H1 (cell line): ENCODE results near the gene KCNK3. TPM values are rescaled to one million over a fixed set of nuclear protein-coding genes. Genes with fewer than 3 reads are reported as not detected.
"Not testable (repeated sequence)": the region's sequence is repeated elsewhere in the genome, so short reads cannot be mapped to it uniquely, and the experiment has no call there.

Source experiments
- CTCF ChIA-PET: fragments of 300-600 bp; sonication (Branson Sonifier 250); formaldehyde crosslinking; loops from one replicate; lab custom pipeline; 2021; ENCODE audit not compliant: partially characterized antibody; lab: Charles Lee
- POLR2A ChIA-PET: fragments of 300-600 bp; sonication (Branson Sonifier 250); formaldehyde crosslinking; loops from one replicate; lab custom pipeline; 2021; ENCODE audit warnings: inconsistent platforms; ENCODE audit not compliant: partially characterized antibody; lab: Charles Lee
- DNase-seq, 2 experiments: peaks; one replicate each; pipeline versions ENCODE4 v3.0.0 to v3.0.0-alpha.2; 2010 to 2022; ENCODE audit warnings: low spot score in 2 of 2, low read depth in 1 of 2, mixed read lengths in 1 of 2
- FAIRE-seq: peaks from 2 replicates; lab custom pipeline; 2011; peaks lifted over from hg19 to GRCh38; lab: Jason Lieb, UNC
- H2AFZ ChIP-seq: 2 replicates; pipeline ENCODE4 v1.8.1; 2012; ENCODE audit warnings: low read length, inconsistent platforms
- H2AK5ac ChIP-seq: 2 replicates; pipeline ENCODE4 v1.6.1; 2013; ENCODE audit warnings: low read depth, low read length
- H2BK120ac ChIP-seq: replicated peaks from 2 replicates; pipeline ENCODE3; 2013; ENCODE audit warnings: low read depth, low read length, inconsistent platforms
- H2BK12ac ChIP-seq: 2 replicates; pipeline ENCODE4 v1.6.1; 2013; ENCODE audit warnings: low read depth, low read length
- H2BK15ac ChIP-seq: 2 replicates; pipeline ENCODE4 v1.6.1; 2013; ENCODE audit warnings: low read length
- H2BK20ac ChIP-seq: 2 replicates; pipeline ENCODE4 v1.6.1; 2013; ENCODE audit warnings: low read length
- H2BK5ac ChIP-seq: 2 replicates; pipeline ENCODE4 v1.6.1; 2013; ENCODE audit warnings: low read depth, low read length
- H3K14ac ChIP-seq: 2 replicates; pipeline ENCODE4 v1.6.1; 2013; ENCODE audit warnings: inconsistent platforms; ENCODE audit not compliant: insufficient read length
- H3K18ac ChIP-seq: 2 replicates; pipeline ENCODE4 v1.6.1; 2013; ENCODE audit warnings: low read length; ENCODE audit errors: extremely low read depth
- H3K23ac ChIP-seq: 2 replicates; pipeline ENCODE4 v1.6.1; 2013; ENCODE audit warnings: inconsistent platforms; ENCODE audit not compliant: insufficient read length
- H3K23me2 ChIP-seq: 2 replicates; pipeline ENCODE4 v1.6.1; 2013; ENCODE audit warnings: low read depth, low read length
- H3K27ac ChIP-seq: 2 replicates; pipeline ENCODE4 v1.6.1; 2011; ENCODE audit warnings: low read depth, low read length, inconsistent platforms
- H3K27me3 ChIP-seq, 4 experiments: replicated peaks in 1 of 4; 1 replicate in 1 of 4; 2 replicates in 3 of 4; pipeline versions ENCODE4 v1.6.1 to v1.8.1; 2011 to 2013; ENCODE audit warnings: low read length in 3 of 4, mild to moderate bottlenecking in 3 of 4, inconsistent platforms in 2 of 4, mixed read lengths in 2 of 4, moderate library complexity in 1 of 4; ENCODE audit not compliant: control insufficient read depth in 3 of 4, insufficient read depth in 3 of 4; ENCODE audit errors: extremely low read depth in 1 of 4
- H3K36me3 ChIP-seq, 4 experiments: 2 replicates each; pipeline versions ENCODE4 v1.6.1 to v1.8.1; 2011 to 2013; ENCODE audit warnings: mild to moderate bottlenecking in 4 of 4, low read length in 3 of 4, moderate library complexity in 2 of 4, control low read depth in 1 of 4, inconsistent platforms in 1 of 4; ENCODE audit not compliant: insufficient read depth in 4 of 4, control insufficient read depth in 2 of 4
- H3K4ac ChIP-seq: replicated peaks from 2 replicates; pipeline ENCODE3; 2013; ENCODE audit warnings: low read length, low read depth, mixed read lengths, inconsistent platforms; ENCODE audit not compliant: insufficient read length
- H3K4me1 ChIP-seq, 4 experiments: replicated peaks in 1 of 4; 1 replicate in 1 of 4; 2 replicates in 3 of 4; pipeline versions ENCODE4 v1.6.1 to v1.8.1; 2011 to 2013; ENCODE audit warnings: low read length in 3 of 4, inconsistent platforms in 2 of 4, mixed read lengths in 1 of 4; ENCODE audit not compliant: insufficient read depth in 4 of 4, control insufficient read depth in 3 of 4
- H3K4me2 ChIP-seq, 2 experiments: 2 replicates each; pipeline versions ENCODE4 v1.6.1 to v1.8.1; 2011 to 2013; ENCODE audit warnings: low read depth in 2 of 2, low read length in 2 of 2, control low read depth in 1 of 2, inconsistent platforms in 1 of 2, mild to moderate bottlenecking in 1 of 2; ENCODE audit not compliant: insufficient read depth in 1 of 2
- H3K4me3 ChIP-seq, 4 experiments: fragments of 200-600, 300-600 bp in 1 of 4; sonication (generic), shearing (Covaris generic), sonication (Bioruptor Twin) in 1 of 4; 2 replicates each; pipeline versions ENCODE4 v1.5.1 to v1.8.1; 2011 to 2016; ENCODE audit warnings: low read length in 4 of 4, low read depth in 3 of 4, control low read depth in 2 of 4, inconsistent platforms in 2 of 4, mild to moderate bottlenecking in 2 of 4, mixed read lengths in 1 of 4, moderate library complexity in 1 of 4; ENCODE audit not compliant: insufficient read depth in 2 of 4; ENCODE audit errors: extremely low read depth in 1 of 4
- H3K56ac ChIP-seq: replicated peaks from 2 replicates; pipeline ENCODE3; 2013; ENCODE audit warnings: low read depth, mild to moderate bottlenecking, mixed read lengths, low read length, inconsistent platforms; ENCODE audit not compliant: insufficient read length
- H3K79me1 ChIP-seq: 2 replicates; pipeline ENCODE4 v1.6.1; 2013; ENCODE audit warnings: low read depth, low read length, control low read depth
- H3K79me2 ChIP-seq, 2 experiments: 2 replicates each; pipeline versions ENCODE4 v1.6.1 to v1.8.1; 2012 to 2013; ENCODE audit warnings: low read length in 2 of 2, mild to moderate bottlenecking in 2 of 2, inconsistent platforms in 1 of 2; ENCODE audit not compliant: insufficient read depth in 2 of 2, control insufficient read depth in 1 of 2
- H3K9ac ChIP-seq, 4 experiments: replicated peaks in 1 of 4; 1 replicate in 1 of 4; 2 replicates in 3 of 4; pipeline versions ENCODE4 v1.6.1 to v1.8.1; 2011 to 2013; ENCODE audit warnings: low read depth in 3 of 4, low read length in 3 of 4, control low read depth in 2 of 4, mild to moderate bottlenecking in 2 of 4, moderate library complexity in 2 of 4, inconsistent platforms in 1 of 4; ENCODE audit errors: extremely low read depth in 1 of 4
- H3K9me3 ChIP-seq, 2 experiments: 2 replicates each; pipeline versions ENCODE4 v1.6.1 to v1.8.1; 2012 to 2013; ENCODE audit warnings: mild to moderate bottlenecking in 2 of 2, moderate library complexity in 2 of 2, control low read depth in 1 of 2, inconsistent platforms in 1 of 2, low read depth in 1 of 2, low read length in 1 of 2, mixed read lengths in 1 of 2; ENCODE audit not compliant: insufficient read depth in 2 of 2
- H4K20me1 ChIP-seq, 2 experiments: replicated peaks in 1 of 2; 2 replicates each; pipeline versions ENCODE3 to v1.8.1; 2011 to 2013; ENCODE audit warnings: inconsistent platforms in 2 of 2, low read length in 2 of 2, mild to moderate bottlenecking in 1 of 2; ENCODE audit not compliant: insufficient read depth in 2 of 2, control insufficient read depth in 1 of 2
- H4K5ac ChIP-seq: 2 replicates; pipeline ENCODE4 v1.6.1; 2013; ENCODE audit warnings: low read length, low read depth, mixed read lengths, inconsistent platforms; ENCODE audit not compliant: insufficient read length
- H4K8ac ChIP-seq: 2 replicates; pipeline ENCODE4 v1.8.0; 2013; ENCODE audit warnings: mild to moderate bottlenecking, moderate library complexity, low read length, inconsistent platforms; ENCODE audit not compliant: insufficient read depth; ENCODE audit errors: extremely low read depth
- H4K91ac ChIP-seq: replicated peaks from 2 replicates; pipeline ENCODE3; 2013; ENCODE audit warnings: low read length, mixed read lengths, inconsistent platforms; ENCODE audit not compliant: insufficient read length
- ASH2L ChIP-seq: fragments of 200-600, 300-600 bp; sonication (generic); IDR thresholded peaks from one replicate; pipeline ENCODE4 v1.7.1; 2017; ENCODE audit warnings: low read length
- BCL11A ChIP-seq, 2 experiments: IDR thresholded peaks; one replicate each; pipeline ENCODE4 v1.6.1; 2011; ENCODE audit warnings: low read depth in 2 of 2, low read length in 2 of 2, mild to moderate bottlenecking in 2 of 2
- JUND ChIP-seq: IDR thresholded peaks from 2 replicates; pipeline ENCODE4 v1.6.1; 2011; ENCODE audit warnings: mild to moderate bottlenecking, improper control_type of control experiment, low read length
- NANOG ChIP-seq: IDR thresholded peaks from 2 replicates; pipeline ENCODE4 v1.6.1; 2011; ENCODE audit warnings: low read length, low read depth, mild to moderate bottlenecking, inconsistent platforms; ENCODE audit not compliant: insufficient read depth, poor library complexity, severe bottlenecking
- POLR2A ChIP-seq, 2 experiments: IDR thresholded peaks; 1 replicate in 1 of 2; 2 replicates in 1 of 2; pipeline ENCODE4 v1.6.1; 2011; ENCODE audit warnings: low read depth in 2 of 2, low read length in 2 of 2, mild to moderate bottlenecking in 2 of 2; ENCODE audit errors: control extremely low read depth in 1 of 2
- POLR2AphosphoS5 ChIP-seq: IDR thresholded peaks from 2 replicates; pipeline ENCODE4 v1.6.1; 2011; ENCODE audit warnings: low read depth, low read length
- RXRA ChIP-seq: IDR thresholded peaks from 2 replicates; pipeline ENCODE4 v1.6.1; 2011; ENCODE audit warnings: low read depth, mild to moderate bottlenecking, low read length, moderate library complexity; ENCODE audit not compliant: insufficient read depth
- SP1 ChIP-seq: IDR thresholded peaks from 2 replicates; pipeline ENCODE4 v1.6.1; 2011; ENCODE audit warnings: low read depth, low read length
- TAF1 ChIP-seq: IDR thresholded peaks from 2 replicates; pipeline ENCODE4 v1.6.1; 2011; ENCODE audit warnings: mild to moderate bottlenecking, low read depth, low read length
- YY1 ChIP-seq: IDR thresholded peaks from 2 replicates; pipeline ENCODE4 v1.6.1; 2011; ENCODE audit warnings: low read depth, mild to moderate bottlenecking, low read length
- WGBS, 2 experiments: shearing (Covaris generic) in 1 of 2; methylation state at CpG; one replicate each; pipeline versions ENCODE4 v1.1.6 to v1.1.7; 2013 to 2015; ENCODE audit warnings: low lambda C conversion rate in 2 of 2, mixed read lengths in 2 of 2, inconsistent platforms in 1 of 2, low coverage in 1 of 2, missing lambda C conversion rate in 1 of 2; ENCODE audit not compliant: insufficient replicate concordance in 2 of 2, insufficient coverage in 1 of 2, insufficient read length in 1 of 2; ENCODE audit errors: extremely low coverage in 1 of 2, missing lambda C conversion rate in 1 of 2; 5-methylcytosine and 5-hydroxymethylcytosine counted together
- polyA plus RNA-seq, 7 experiments: library from polyadenylated mRNA; depleted of rRNA in 3 of 7; stranded (reverse) in 5 of 7; unstranded in 2 of 7; fragments of >200 nt in 5 of 7; fragments of 200-250 nt in 2 of 7; gene quantifications; 1 replicate in 5 of 7; 2 replicates in 1 of 7; 4 replicates in 1 of 7; pipeline versions ENCODE4 v1.2.1 to v1.2.3, GENCODE V29; 2011 to 2013; ENCODE audit warnings: missing spikeins in 2 of 7, mixed read lengths in 2 of 7
- total RNA-seq: library from RNA; stranded (reverse); fragmentation: NEBNext Ultra II Directional; extraction: Animal tissue kit (Norgen Biotek cat#: 25700); gene quantifications from 2 replicates; pipeline ENCODE4 v1.2.1, GENCODE V29; 2021
- TF ChIP-seq, protein P1 (sequence below): IDR thresholded peaks from 2 replicates; pipeline ENCODE4 v1.6.1; 2012; ENCODE audit warnings: inconsistent platforms

Gene KCNK3
- total and polyA plus RNA-seq, 2 of the 8 experiments (the other 6 are each of a cell fraction or from before 2014, with no cell fraction given), result 0.29 to 0.30 TPM

DNA sequence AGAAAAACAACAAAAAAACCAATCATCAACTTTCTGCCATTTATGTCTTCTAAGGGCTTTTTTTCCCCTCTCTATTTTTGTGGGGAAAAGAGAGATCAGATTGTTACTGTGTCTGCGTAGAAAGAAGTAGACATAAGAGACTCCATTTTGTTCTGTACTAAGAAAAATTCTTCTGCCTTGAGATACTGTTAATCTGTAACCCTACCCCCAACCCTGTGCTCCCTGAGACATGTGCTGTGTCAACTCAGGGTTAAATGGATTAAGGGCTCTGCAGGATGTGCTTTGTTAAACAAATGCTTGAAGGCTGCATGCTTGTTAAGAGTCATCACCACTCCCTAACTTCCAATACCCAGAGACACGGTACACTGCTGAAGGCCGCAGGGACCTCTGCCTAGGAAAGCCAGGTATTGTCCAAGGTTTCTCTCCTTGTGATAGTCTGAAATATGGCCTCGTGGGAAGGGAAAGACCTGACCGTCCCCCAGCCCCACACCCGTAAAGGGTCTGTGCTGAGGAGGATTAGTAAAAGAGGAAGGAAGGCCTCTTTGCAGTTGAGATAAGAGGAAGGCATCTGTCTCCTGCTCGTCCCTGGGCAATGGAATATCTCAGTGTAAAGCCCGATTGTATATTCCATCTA, 57.4 kb downstream of the KCNK3 start:
- H3K23me2 ChIP-seq, H4K20me1 ChIP-seq, H3K4ac ChIP-seq, H3K27ac ChIP-seq, DNase-seq, H2BK120ac ChIP-seq, H2BK5ac ChIP-seq, H3K79me1 ChIP-seq, H4K5ac ChIP-seq, H3K18ac ChIP-seq, H3K9me3 ChIP-seq, H2BK12ac ChIP-seq, H3K9ac ChIP-seq, H3K79me2 ChIP-seq, H2AK5ac ChIP-seq, H3K14ac ChIP-seq, H3K23ac ChIP-seq, H2BK20ac ChIP-seq, H3K56ac ChIP-seq, H4K91ac ChIP-seq: not testable (repeated sequence)
- Histone ChIP-seq H3K4me1 (peaks cover 3 to 10% (median 4%) of the 10 kb centered on the region in 4 experiments; a peak in 5 of 7 replicates), H3K4me2 (peak overlapping the region; percentile 65 to 70), H3K4me3 (peak overlapping the region in 1 of 4 experiments; percentile 41; a peak in 2 of 8 replicates)
- 0 out of 2 replicates have a peak, but pooled peaks have one; percentile 25 for TF ChIP-seq RXRA
- TF ChIP-seq, protein P1, sequence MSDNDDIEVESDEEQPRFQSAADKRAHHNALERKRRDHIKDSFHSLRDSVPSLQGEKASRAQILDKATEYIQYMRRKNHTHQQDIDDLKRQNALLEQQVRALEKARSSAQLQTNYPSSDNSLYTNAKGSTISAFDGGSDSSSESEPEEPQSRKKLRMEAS, result peak; percentile 55; the same call in 1 of the 2 replicates
- peak; percentile 36 for TF ChIP-seq NANOG
- peak; percentile 35; the same call in 1 of the 2 replicates for TF ChIP-seq JUND
- TF ChIP-seq SP1, result 0 out of 2 replicates have a peak, but pooled peaks have one; percentile 61
- TF ChIP-seq POLR2A (IDR thresholded peaks at IDR 0.05; ENCODE audit: control extremely low read depth in 1 of 2, low read depth in 2 of 2, low read length in 2 of 2), result peak in 1 of 2 experiments; percentile 52; a peak in 1 of 3 replicates
- TF ChIP-seq BCL11A (IDR thresholded peaks at IDR 0.05; ENCODE audit: low read depth in 2 of 2, low read length in 2 of 2), result peak in 1 of 2 experiments; percentile 30
- 0 out of 2 replicates have a peak, but pooled peaks have one; percentile 8 for TF ChIP-seq YY1
- peak; percentile 71 for TF ChIP-seq ASH2L
- TF ChIP-seq POLR2AphosphoS5, result peak; percentile 75; the same call in 1 of the 2 replicates
- peak; percentile 44; the same call in 1 of the 2 replicates for TF ChIP-seq TAF1
- TF ChIP-seq, all 59 proteins: peak for 11; not testable (repeated sequence) for 48
- CTCF ChIA-PET, result interaction anchor here (1.1 to 14.9 kb wide), 3 partner anchors 10 to 192 kb away, joined by 4 to 367 read pairs (median 4); no protein-coding TSS in a partner anchor
- FAIRE-seq, H2BK15ac ChIP-seq, H4K8ac ChIP-seq, H3K36me3 ChIP-seq, H2AFZ ChIP-seq, POLR2A ChIA-PET: not testable (repeated sequence)
- WGBS, 2 experiments, result 3% methylated on average over 7 of the region's 8 CpGs; no CpG with 5 or more reads in 1 of the 2 experiments
- H3K27me3 ChIP-seq, result peaks cover 0 to 15% (median 12%) of the 10 kb centered on the region in 4 experiments; a peak in 6 of 7 replicates
